GM19397 (cell line): ENCODE results near the gene MT1B.
A peak's percentile ranks its signal among the peaks of the same experiment; 100 is the strongest.
"Not testable (repeated sequence)": the region's sequence is repeated elsewhere in the genome, so short reads cannot be mapped to it uniquely, and the experiment has no call there.

Experiments
- ATAC-seq: cut with Tn5 transposase; IDR thresholded peaks from one replicate; pipeline ENCODE4 v1.9.1; 2021; ENCODE audit warnings: mild to moderate bottlenecking, moderate library complexity; ENCODE audit not compliant: unreplicated experiment

MT1B gene

DNA sequence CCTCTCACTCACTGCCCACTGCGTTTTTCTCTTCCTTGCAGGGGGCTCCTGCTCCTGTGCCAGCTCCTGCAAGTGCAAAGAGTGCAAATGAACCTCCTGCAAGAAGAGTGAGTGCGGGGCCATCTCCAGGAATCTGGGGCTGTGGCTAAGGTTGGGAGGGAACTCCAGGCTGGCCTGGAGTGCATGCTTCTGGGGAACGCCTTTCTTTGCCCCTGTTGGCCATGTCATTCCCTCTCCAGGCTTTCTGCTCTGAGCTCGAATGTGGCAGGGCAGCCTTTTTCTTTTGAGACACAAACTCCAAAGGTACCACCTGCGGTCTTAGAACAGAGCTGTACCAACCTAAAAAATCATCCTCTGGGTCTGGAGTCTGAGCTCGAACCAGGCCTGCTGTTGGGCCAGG, 33.5 kb upstream of the MT1B start:
- ATAC-seq = no peak

DNA sequence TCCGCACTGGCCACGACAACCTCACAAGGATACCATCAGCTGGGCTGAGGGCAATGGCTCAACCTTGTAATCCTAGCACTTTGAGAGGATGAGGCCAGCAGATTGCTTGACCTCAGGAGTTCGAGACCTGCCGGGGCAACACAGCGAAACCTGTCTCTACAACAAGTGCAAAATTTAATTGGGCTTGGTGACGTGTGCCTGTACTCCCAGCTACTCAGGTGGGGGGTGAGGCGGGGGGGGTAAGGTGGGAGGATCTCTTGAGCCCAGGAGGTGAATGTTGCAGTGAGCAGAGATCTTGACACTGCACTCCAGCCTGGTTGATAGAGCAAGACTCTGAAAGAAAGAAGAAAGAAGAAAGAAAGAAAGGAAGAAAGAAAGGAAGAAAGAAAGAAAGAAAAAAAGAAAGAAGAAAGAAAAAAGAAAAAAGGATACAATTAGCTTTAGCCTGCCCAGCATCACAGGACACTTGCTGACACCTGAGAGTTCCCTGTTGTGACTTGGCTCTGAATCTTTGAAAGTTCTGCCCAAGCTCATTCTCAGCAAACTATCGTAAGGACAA, 31.3 kb upstream of the MT1B start:
- no peak for ATAC-seq

- not testable (repeated sequence) for ATAC-seq
Measured at GRCh38 chr16:56621665-56622445, 29.8 kb upstream of the MT1B start.

GRCh38 chr16:56623184-56623583, 28.5 kb upstream of the MT1B start:
- not testable (repeated sequence) for ATAC-seq

GRCh38 chr16:56623637-56624036, 28.0 kb upstream of the MT1B start:
- no peak for ATAC-seq

DNA sequence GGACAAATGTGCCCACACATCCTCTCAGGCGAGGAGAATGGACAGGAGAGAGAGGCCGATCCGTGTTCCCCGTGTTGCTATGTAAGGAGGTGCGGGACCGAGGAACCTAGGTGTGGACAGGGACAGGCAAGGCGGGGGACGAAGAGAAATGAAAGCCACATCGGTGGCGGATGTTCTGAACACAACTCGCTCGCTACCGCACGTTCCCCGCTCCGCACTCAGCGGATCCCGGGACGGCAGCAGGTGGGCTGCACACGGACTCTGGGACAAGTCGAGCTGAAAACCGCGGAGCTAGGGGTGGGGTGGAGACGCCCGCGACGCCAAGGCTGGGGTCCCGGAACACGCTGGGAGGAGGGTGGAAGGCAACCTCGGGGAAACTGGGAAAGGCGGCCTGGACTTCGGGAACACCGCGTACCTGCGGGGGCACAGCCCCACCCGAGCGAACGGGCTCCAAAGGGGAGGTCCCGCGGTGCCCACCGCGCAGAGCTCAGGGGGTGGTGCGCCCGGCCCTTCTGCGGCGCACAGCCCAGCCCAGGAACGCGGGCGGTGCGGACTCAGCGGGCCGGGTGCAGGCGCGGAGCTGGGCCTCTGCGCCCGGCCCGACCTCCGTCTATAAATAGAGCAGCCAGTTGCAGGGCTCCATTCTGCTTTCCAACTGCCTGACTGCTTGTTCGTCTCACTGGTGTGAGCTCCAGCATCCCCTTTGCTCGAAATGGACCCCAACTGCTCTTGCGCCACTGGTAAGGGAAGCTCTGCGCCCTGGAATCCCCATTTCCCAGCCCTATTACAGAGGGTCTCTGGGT, 26.3 kb upstream of the MT1B start, which contains the start of gene MT1E:
Gene MT1E (plus strand): TSS at position 642 of the 803 bp plus-strand sequence. CDS start 71 bp downstream, at position 713.
- ATAC-seq = peak; percentile 70

- no peak for ATAC-seq
Measured at GRCh38 chr16:56625943-56626654, 25.6 kb upstream of the MT1B start.

GRCh38 chr16:56626685-56627084, 25.0 kb upstream of the MT1B start:
- ATAC-seq = no peak

- ATAC-seq = no peak
Measured at GRCh38 chr16:56628486-56629350, 23.0 kb upstream of the MT1B start.

DNA sequence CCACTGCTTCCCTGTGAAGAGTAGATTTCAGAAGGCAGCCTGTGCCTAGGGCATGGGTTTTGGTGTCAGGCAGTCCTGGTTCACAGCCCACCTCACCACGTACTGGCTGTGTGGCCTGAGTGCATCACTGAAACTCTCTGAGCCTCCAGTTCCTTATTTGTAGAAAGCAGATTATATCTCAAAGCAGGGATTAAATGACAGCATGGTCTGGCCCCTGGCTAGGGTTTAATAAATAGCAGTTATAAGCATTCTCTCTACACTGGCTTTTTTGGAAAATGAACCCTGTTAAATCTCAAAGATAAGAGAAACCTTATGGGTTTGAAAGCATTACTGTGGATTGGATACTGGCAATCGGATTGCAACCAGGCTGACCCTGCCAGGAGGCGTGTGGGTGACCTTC, 22.2 kb upstream of the MT1B start:
- no peak for ATAC-seq

GRCh38 chr16:56630134-56630533, 21.6 kb upstream of the MT1B start:
- ATAC-seq = peak; percentile 60

- ATAC-seq = no peak
Measured at GRCh38 chr16:56631197-56631596, 20.5 kb upstream of the MT1B start.

- ATAC-seq = no peak
Measured at GRCh38 chr16:56631832-56632155, 19.9 kb upstream of the MT1B start.

GRCh38 chr16:56632156-56632847, 19.4 kb upstream of the MT1B start, which contains the start of gene MT1M:
MT1M (plus strand) TSS chr16:56632659; CDS start chr16:56632732, 73 bp downstream.
- ATAC-seq = no peak

DNA sequence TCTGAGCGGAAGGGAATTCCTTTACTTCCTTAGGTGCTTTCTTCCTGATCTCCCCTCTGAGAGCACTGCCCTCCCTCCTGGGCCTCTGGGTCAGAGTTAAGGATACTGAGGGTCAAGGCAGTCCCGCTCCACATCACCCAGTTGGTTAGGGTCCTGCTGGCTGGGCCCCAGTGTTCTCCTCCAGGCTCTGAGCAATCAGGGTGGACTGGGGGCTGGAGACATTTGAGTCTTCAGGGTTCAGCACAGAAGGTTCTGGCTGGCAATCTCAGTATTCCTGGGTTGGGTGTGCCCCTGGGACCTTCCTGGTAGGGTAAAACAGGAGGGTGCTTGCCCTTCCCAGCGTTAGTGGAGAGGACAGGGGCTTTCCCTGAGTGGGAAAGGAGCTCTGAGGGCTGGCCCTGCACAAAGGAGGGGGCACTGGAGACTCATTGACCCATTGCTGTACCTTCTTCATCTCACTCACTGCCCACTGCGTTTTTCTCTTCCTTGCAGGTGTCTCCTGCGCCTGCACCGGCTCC, 18.8 kb upstream of the MT1B start:
- no peak for ATAC-seq

- ATAC-seq = no peak
Measured at GRCh38 chr16:56633535-56633934, 18.2 kb upstream of the MT1B start.

- ATAC-seq = no peak
Measured at GRCh38 chr16:56634715-56635440, 16.8 kb upstream of the MT1B start.

DNA sequence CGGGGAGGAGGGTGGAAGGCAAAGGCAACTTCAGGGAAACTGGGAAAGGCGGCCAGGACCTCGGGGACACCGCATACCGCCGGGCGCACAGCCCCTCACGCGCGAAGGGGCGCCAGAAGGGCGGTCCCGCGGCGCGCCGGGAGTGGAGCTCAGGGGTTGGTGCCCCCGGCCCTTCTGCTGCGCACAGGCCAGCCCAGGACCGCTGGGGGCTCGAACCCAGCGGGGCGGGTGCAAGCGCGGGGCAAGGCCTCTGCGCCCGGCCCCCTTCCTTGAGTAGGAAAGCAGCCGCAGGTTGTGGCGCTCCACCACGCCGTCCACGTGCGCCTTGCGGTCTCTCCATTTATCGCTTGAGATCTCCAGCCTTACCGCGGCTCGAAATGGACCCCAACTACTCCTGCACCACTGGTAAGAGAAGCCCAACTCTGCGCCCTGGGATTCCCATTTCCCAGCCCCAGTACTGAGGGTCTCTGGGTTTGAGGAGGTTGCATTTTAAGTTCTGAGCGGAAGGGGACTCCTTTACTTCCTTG, 16.2 kb upstream of the MT1B start:
- no peak for ATAC-seq
